Adrenal gland (tissue), 12 donors: ENCODE measurements around the gene ANO10. TPM values are rescaled to one million over a fixed set of nuclear protein-coding genes. Genes with fewer than 3 reads are reported as not detected.
"Not testable (repeated sequence)": the region's sequence is repeated elsewhere in the genome, so short reads cannot be mapped to it uniquely, and the experiment has no call there.

Experiments
- DNase-seq, 7 donors: peaks; one replicate each; pipeline ENCODE4 v3.0.0-alpha.2; 2019 to 2020
- H3K27ac ChIP-seq, 5 donors: fragments of 200-600 bp; sonication (generic) in 4 of 5; 1 replicate in 3 of 5; 2 replicates in 2 of 5; pipeline versions ENCODE4 v1.5.1 to v1.8.0; 2016 to 2020; ENCODE audit warnings: mild to moderate bottlenecking in 1 of 5
- H3K27me3 ChIP-seq: fragments of 200-600 bp; 2 replicates; pipeline ENCODE4 v1.8.0; 2021
- H3K36me3 ChIP-seq, 2 donors: fragments of 200-600 bp; replicated peaks in 1 of 2; 1 replicate in 1 of 2; 2 replicates in 1 of 2; pipeline versions ENCODE4 v1.5.1 to v1.8.0; 2018 to 2022
- H3K4me1 ChIP-seq, 2 donors: fragments of 200-600 bp; replicated peaks in 1 of 2; 1 replicate in 1 of 2; 2 replicates in 1 of 2; pipeline versions ENCODE4 v1.5.1 to v1.8.0; 2018 to 2021
- H3K4me3 ChIP-seq, 4 donors: fragments of 200-600 bp; sonication (generic) in 3 of 4; one replicate each; pipeline ENCODE4 v1.5.1; 2016 to 2018
- H3K9me3 ChIP-seq, 3 donors: fragments of 200-600 bp; sonication (generic) in 1 of 3; replicated peaks in 1 of 3; 1 replicate in 2 of 3; 2 replicates in 1 of 3; pipeline versions ENCODE4 v1.5.1 to v1.8.0; 2016 to 2021
- POLR2A ChIP-seq, 2 donors: fragments of 450-650 bp; IDR thresholded peaks; one replicate each; pipeline ENCODE4 v1.6.1; 2017; ENCODE audit warnings: antibody characterized with exemption in 2 of 2, mild to moderate bottlenecking in 2 of 2, moderate library complexity in 1 of 2
- WGBS, 4 donors: extraction: QIAGEN DNeasy Blood & Tissue Kit in 2 of 4; methylation state at CpG; one replicate each; pipeline versions ENCODE4 v1.1.5 to v1.1.7; 2013 to 2017; 5-methylcytosine and 5-hydroxymethylcytosine counted together
- intact Hi-C, 2 donors: fragments of 100-400 bp; cut with DNase I; formaldehyde crosslinking; loops; one replicate each; pipeline versions ENCODE4 v1.14.1 to v1.15.0; 2022 to 2023
- polyA plus RNA-seq, 3 donors: library from polyadenylated mRNA; stranded (reverse); fragments of 200-250 nt in 2 of 3; fragments of 350-450 nt in 1 of 3; fragmentation: Illumina TruSeq in 1 of 3; extraction: RNeasy Lipid Tissue Mini Kit (QIAGEN cat#74804) in 1 of 3; gene quantifications; one replicate each; pipeline ENCODE4 v1.2.3, GENCODE V29; 2013 to 2014
- total RNA-seq, 9 donors: library from RNA; depleted of rRNA in 4 of 9; stranded (reverse); fragments of >200 nt in 4 of 9; fragments of 120-200 nt in 1 of 9; fragmentation: NEBNext Ultra II Directional in 1 of 9; extraction: Animal tissue kit (Norgen Biotek cat#: 25700) in 1 of 9; gene quantifications; one replicate each; pipeline versions ENCODE4 v1.1.0 to v1.2.4, GENCODE V29; 2013 to 2023
- TF ChIP-seq, protein P1 (sequence below), 6 experiments: fragments of 450-650 bp in 4 of 6; fragments of 200-600 bp in 2 of 6; sonication (generic) in 1 of 6; IDR thresholded peaks; 1 replicate in 5 of 6; 2 replicates in 1 of 6; pipeline versions ENCODE4 v1.5.1 to v1.8.0; 2016 to 2021; ENCODE audit warnings: antibody characterized with exemption in 6 of 6, mild to moderate bottlenecking in 2 of 6, moderate library complexity in 1 of 6
- donor health status: healthy with polysubstance abuse.
- donor health status: Bipolar disorder and iron deficiency.
- donor health status: DM: yes; HTN: yes; CAD: no.
- donor health status: DM: no; HTN: no; CAD: no.
- donor health status: DM: no; HTN: no; CAD: no.
- donor health status: DM: yes; HTN: yes; CAD: no.

The ANO10 gene
- total and polyA plus RNA-seq, 12 donors = 10.7 to 34.8 (median 22.0) TPM

DNA sequence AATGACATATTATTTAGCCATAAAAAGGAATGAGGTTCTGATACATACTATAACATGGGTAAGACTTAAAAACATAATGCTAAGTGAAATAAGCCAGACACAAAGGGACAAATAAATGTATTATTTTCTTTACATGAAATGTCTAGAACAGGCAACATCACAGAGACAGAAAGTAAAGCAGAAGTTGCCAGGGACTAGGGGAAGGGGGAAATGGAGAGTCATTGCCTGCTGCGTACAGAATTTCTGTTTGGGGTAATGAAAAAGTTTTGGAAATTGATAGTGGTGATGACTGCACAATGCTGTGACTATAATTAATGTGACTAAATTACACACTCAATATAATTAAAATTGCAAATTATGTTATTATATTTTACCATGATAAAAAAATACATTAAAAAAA is 99.9 kb downstream of the ANO10 start:
- Histone ChIP-seq H3K4me1 (no peaks in the 10 kb centered on the region), H3K27ac (no peak overlapping the region), H3K4me3 (no peak overlapping the region), H3K9me3 (no peaks in the 10 kb centered on the region), H3K27me3 (no peaks in the 10 kb centered on the region), H3K36me3 (no peaks in the 10 kb centered on the region)
- no peak for TF ChIP-seq POLR2A (IDR thresholded peaks at IDR 0.05)
- TF ChIP-seq, protein P1, sequence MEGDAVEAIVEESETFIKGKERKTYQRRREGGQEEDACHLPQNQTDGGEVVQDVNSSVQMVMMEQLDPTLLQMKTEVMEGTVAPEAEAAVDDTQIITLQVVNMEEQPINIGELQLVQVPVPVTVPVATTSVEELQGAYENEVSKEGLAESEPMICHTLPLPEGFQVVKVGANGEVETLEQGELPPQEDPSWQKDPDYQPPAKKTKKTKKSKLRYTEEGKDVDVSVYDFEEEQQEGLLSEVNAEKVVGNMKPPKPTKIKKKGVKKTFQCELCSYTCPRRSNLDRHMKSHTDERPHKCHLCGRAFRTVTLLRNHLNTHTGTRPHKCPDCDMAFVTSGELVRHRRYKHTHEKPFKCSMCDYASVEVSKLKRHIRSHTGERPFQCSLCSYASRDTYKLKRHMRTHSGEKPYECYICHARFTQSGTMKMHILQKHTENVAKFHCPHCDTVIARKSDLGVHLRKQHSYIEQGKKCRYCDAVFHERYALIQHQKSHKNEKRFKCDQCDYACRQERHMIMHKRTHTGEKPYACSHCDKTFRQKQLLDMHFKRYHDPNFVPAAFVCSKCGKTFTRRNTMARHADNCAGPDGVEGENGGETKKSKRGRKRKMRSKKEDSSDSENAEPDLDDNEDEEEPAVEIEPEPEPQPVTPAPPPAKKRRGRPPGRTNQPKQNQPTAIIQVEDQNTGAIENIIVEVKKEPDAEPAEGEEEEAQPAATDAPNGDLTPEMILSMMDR (IDR thresholded peaks at IDR 0.05) = no peak
- intact Hi-C loops = no loop called here
- DNase-seq = no peak
- WGBS, 4 donors = 81 to 94% (median 89%) methylated on average over 1 of the region's 1 CpG

DNA sequence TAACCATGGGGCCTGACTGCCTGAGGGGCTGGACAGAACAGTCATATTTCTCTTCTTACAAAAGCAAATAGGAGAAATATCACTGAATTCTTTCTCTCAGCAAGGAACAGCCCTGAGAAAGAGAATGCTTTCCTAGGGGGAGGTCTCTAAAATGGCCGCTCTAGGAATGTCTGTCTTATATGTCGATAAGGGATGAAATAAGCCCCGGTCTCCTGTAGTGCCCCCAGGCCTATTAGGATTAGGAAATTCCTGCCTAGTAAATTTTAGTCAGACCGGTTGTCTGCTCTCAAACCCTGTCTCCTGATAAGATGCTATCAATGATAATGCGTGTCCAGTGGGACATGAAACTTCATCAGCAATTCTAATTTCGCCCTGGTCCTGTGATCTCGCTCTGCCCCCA is 103.3 kb downstream of the ANO10 start:
- H3K4me1 ChIP-seq, DNase-seq, intact Hi-C loops, H3K27ac ChIP-seq, H3K27me3 ChIP-seq, H3K9me3 ChIP-seq, H3K36me3 ChIP-seq, H3K4me3 ChIP-seq: not testable (repeated sequence)
- 92 to 95% (median 93%) methylated on average over 7 of the region's 7 CpGs for WGBS, 4 donors

DNA sequence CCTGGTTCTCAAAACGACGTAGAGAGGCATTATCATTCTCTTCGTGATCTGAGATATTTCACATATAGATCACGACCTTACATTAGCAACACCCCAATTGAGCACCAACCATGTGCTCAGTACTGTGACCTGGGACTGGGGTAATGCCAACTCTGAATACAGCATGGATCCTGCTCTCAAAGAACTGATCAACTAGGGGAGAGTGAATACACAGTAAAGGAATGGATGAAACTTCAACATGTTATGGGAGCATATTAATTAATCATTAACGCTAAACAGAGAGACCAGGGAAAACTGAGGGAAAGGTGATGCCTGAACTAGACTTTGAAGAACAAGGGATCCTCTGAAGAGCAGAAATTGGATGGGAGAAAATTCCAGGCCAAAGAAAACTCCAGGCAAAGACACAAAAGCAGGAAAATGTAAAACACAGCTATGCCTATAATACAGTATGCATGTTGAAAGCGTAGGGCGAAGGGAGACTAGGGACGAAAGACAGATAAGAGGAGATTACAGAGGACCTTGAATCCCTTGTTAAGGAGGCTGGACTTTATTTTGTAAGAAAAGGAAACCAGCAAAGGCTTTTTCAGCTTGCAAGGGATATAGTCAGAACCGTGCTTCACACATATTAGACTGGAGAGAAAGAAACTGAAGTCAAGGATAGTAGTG is 105.7 kb downstream of the ANO10 start:
- no peak for TF ChIP-seq POLR2A (IDR thresholded peaks at IDR 0.05)
- TF ChIP-seq, protein P1 (IDR thresholded peaks at IDR 0.05) = no peak
- DNase-seq = no peak
- Histone ChIP-seq H3K4me3 (no peak overlapping the region), H3K9me3 (no peaks in the 10 kb centered on the region), H3K27ac (no peak overlapping the region), H3K4me1 (no peaks in the 10 kb centered on the region), H3K27me3 (no peaks in the 10 kb centered on the region), H3K36me3 (no peaks in the 10 kb centered on the region)
- WGBS, 4 donors = 81 to 88% (median 85%) methylated on average over 9 of the region's 9 CpGs
- intact Hi-C loops = no loop called here

DNA sequence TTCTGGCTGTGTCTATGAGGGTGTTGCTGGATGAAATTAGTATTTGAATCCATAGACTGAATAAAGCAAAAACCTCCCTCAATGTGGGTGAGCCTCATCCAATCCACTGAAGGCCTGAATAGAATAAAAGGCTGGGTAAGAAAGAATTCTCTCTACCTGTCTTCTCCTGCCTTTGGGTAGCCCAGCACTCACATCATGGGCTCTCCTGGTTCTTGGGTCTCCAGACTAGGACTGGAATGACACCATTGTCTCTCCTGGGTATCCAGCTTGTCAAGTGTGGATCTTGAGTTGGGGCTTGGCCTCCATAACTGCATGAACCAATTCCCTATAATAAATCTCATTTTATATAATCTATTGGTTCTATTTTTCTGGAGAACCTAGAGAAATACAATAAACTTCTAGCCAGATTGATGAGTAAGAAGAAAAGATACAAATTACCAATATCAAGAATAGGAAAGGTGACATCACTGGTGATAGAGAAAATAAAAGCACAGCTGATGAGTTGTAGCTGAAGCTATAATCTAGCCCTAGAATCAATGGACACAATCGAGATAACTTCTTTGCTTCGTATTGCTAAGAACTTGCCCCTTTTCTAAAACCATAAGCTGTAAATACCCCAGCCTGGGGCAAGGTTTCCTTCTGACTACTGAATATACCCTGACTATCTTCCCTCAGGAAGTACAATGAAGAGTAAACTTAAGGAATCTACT is 106.4 kb downstream of the ANO10 start:
- intact Hi-C loops = no loop called here
- Histone ChIP-seq H3K4me1 (no peaks in the 10 kb centered on the region), H3K9me3 (no peaks in the 10 kb centered on the region), H3K36me3 (no peaks in the 10 kb centered on the region), H3K27me3 (no peaks in the 10 kb centered on the region), H3K4me3 (no peak overlapping the region), H3K27ac (no peak overlapping the region)
- 85 to 92% (median 90%) methylated on average over 2 of the region's 2 CpGs for WGBS, 4 donors
- no peak for DNase-seq
- no peak for TF ChIP-seq POLR2A (IDR thresholded peaks at IDR 0.05)
- TF ChIP-seq, protein P1 (IDR thresholded peaks at IDR 0.05) = no peak
